Natural killer cell (primary cell): Measurements from ENCODE around the gene IGF2BP1. TPM values are rescaled to one million over a fixed set of nuclear protein-coding genes. Genes with fewer than 3 reads are reported as not detected.
"Not testable (repeated sequence)": the region's sequence is repeated elsewhere in the genome, so short reads cannot be mapped to it uniquely, and the experiment has no call there.

Experiments
- ATAC-seq, 3 donors: fragments of 150-1000 bp in 2 of 3; fragments of 200-7000 bp in 1 of 3; cut with Tn5 transposase; 1 replicate in 1 of 3; 2 replicates in 2 of 3; pipeline ENCODE4 v1.10.0; 2021; ENCODE audit warnings: mild to moderate bottlenecking in 2 of 3, moderate library complexity in 2 of 3
- DNase-seq, 2 donors: peaks; one replicate each; pipeline versions ENCODE4 v3.0.0 to v3.0.0-alpha.2; 2013 to 2021; ENCODE audit warnings: mixed read lengths in 1 of 2
- H3K27ac ChIP-seq: one replicate; pipeline ENCODE4 v1.5.1; 2013; ENCODE audit warnings: mild to moderate bottlenecking, low read length
- H3K27me3 ChIP-seq: one replicate; pipeline ENCODE4 v1.6.1; 2013; ENCODE audit warnings: low read length; ENCODE audit not compliant: control insufficient read depth, insufficient read depth
- H3K36me3 ChIP-seq: one replicate; pipeline ENCODE4 v1.6.1; 2013; ENCODE audit warnings: low read length; ENCODE audit not compliant: control insufficient read depth, insufficient read depth
- H3K4me1 ChIP-seq: one replicate; pipeline ENCODE4 v1.6.1; 2013; ENCODE audit warnings: low read length; ENCODE audit not compliant: control insufficient read depth, insufficient read depth
- H3K4me3 ChIP-seq: one replicate; pipeline ENCODE4 v1.5.1; 2013; ENCODE audit warnings: low read length
- H3K9me3 ChIP-seq: one replicate; pipeline ENCODE4 v1.6.1; 2013; ENCODE audit warnings: low read length; ENCODE audit not compliant: control insufficient read depth, insufficient read depth
- H3K27ac Mint-ChIP-seq, 2 donors: one replicate each; pipeline ENCODE4 v1.8.0; 2022; ENCODE audit warnings: mild to moderate bottlenecking in 2 of 2, mixed read lengths in 2 of 2, moderate library complexity in 1 of 2
- H3K27me3 Mint-ChIP-seq, 2 donors: one replicate each; pipeline ENCODE4 v1.8.0; 2022; ENCODE audit warnings: low read depth in 2 of 2, mixed read lengths in 2 of 2
- H3K36me3 Mint-ChIP-seq: one replicate; pipeline ENCODE4 v1.8.0; 2022; ENCODE audit warnings: mixed read lengths
- H3K4me1 Mint-ChIP-seq, 2 donors: one replicate each; pipeline ENCODE4 v1.8.0; 2022; ENCODE audit warnings: mixed read lengths in 2 of 2
- H3K4me3 Mint-ChIP-seq: one replicate; pipeline ENCODE4 v1.8.0; 2022; ENCODE audit warnings: mild to moderate bottlenecking, moderate library complexity, mixed read lengths
- H3K9me3 Mint-ChIP-seq, 2 donors: one replicate each; pipeline ENCODE4 v1.8.0; 2022; ENCODE audit warnings: mixed read lengths in 2 of 2
- WGBS: methylation state at CpG from one replicate; pipeline ENCODE4 v1.1.7; 2013; ENCODE audit warnings: missing lambda C conversion rate; ENCODE audit not compliant: insufficient coverage; 5-methylcytosine and 5-hydroxymethylcytosine counted together
- intact Hi-C: fragments of 100-400 bp; cut with micrococcal nuclease; formaldehyde crosslinking; loops from one replicate; pipeline ENCODE4 v1.14.2; 2022
- total RNA-seq, 4 donors: library from RNA; stranded (reverse); fragments of 120-200 nt in 1 of 4; gene quantifications; one replicate each; pipeline versions ENCODE4 v1.2.3 to v1.2.4, GENCODE V29; 2013 to 2022
- TF ChIP-seq, protein P1 (sequence below): fragments of 200-600 bp; IDR thresholded peaks from one replicate; pipeline ENCODE4 v1.8.0; 2022; ENCODE audit warnings: antibody characterized with exemption

The IGF2BP1 gene
- total RNA-seq, 3 donors from 2014 or later (not counting 1 experiment from before 2014, with no cell fraction given) = not detected

DNA sequence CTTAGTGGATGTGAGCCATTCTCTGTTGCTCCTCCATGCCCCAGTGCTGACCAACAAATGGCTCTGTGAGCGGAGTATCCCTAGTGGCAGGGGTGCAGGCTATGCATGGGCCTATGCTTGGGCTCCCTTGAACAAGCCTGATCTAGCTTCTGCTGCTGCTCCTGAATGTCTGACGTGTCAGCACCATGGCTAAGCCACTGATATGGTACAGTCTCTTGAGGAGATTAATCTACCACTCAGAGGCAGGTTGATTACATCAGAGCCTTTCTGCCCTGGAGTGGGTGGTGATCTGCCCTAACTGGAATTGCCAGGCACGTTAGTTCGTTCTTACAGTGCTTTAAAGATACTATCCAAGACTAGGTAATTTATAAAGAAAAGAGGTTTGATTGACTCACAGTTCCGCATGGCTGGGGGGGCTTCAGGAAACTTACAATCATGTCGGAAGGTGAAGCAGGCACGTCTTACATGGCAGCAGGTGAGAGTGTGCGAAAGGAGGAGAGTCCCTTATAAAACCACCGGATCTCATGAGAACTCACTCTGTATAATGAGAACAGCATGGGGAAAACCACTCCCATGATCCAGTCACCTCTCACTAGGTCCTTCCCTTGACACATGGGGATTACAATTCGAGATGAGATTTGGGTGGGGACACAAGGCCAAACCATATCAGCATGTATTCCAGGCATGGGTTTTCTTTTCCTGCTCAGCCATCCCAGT is 93.9 kb downstream of the IGF2BP1 start:
- Histone ChIP-seq H3K27me3 (no peaks in the 10 kb centered on the region), H3K36me3 (no peaks in the 10 kb centered on the region), H3K9me3 (no peaks in the 10 kb centered on the region), H3K27ac (no peak overlapping the region), H3K4me1 (peaks cover 29% of the 10 kb centered on the region), H3K4me3 (no peak overlapping the region)
- 83% methylated on average over 8 of the region's 10 CpGs for WGBS
- TF ChIP-seq, protein P1, sequence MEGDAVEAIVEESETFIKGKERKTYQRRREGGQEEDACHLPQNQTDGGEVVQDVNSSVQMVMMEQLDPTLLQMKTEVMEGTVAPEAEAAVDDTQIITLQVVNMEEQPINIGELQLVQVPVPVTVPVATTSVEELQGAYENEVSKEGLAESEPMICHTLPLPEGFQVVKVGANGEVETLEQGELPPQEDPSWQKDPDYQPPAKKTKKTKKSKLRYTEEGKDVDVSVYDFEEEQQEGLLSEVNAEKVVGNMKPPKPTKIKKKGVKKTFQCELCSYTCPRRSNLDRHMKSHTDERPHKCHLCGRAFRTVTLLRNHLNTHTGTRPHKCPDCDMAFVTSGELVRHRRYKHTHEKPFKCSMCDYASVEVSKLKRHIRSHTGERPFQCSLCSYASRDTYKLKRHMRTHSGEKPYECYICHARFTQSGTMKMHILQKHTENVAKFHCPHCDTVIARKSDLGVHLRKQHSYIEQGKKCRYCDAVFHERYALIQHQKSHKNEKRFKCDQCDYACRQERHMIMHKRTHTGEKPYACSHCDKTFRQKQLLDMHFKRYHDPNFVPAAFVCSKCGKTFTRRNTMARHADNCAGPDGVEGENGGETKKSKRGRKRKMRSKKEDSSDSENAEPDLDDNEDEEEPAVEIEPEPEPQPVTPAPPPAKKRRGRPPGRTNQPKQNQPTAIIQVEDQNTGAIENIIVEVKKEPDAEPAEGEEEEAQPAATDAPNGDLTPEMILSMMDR = no peak
- Mint-ChIP-seq H3K4me1 (peaks cover 20% of the 10 kb centered on the region in 2 donors), H3K27ac (no peak overlapping the region), H3K9me3 (no peaks in the 10 kb centered on the region), H3K4me3 (no peak overlapping the region), H3K27me3 (peaks cover 0 to 8% of the 10 kb centered on the region in 2 donors), H3K36me3 (no peaks in the 10 kb centered on the region)
- ATAC-seq = no peak
- intact Hi-C loops = no loop called here
- DNase-seq = no peak

DNA sequence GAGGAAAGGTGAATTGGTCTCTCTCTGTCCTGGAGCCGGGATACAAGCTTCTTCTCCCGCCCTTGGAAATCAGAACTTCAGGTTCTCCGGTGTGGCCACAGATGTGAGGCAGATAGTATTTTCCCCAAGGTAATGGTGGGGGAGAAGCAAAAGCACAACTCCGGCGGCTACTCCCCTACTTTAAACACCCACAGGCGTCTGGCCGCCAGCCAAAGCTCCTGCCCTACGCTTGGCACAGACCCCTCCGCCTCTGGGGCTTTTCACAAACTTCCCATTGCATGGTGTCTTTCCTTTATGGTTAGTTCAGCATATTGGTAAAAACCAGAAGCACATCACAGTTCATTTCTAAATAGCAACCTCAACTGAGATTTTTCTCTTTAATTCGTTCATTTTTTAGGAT is 95.9 kb downstream of the IGF2BP1 start:
- no peak overlapping the region for H3K4me3 Mint-ChIP-seq
- peaks cover 4% of the 10 kb centered on the region in 2 donors for H3K4me1 Mint-ChIP-seq
- no peaks in the 10 kb centered on the region for H3K36me3 Mint-ChIP-seq

DNA sequence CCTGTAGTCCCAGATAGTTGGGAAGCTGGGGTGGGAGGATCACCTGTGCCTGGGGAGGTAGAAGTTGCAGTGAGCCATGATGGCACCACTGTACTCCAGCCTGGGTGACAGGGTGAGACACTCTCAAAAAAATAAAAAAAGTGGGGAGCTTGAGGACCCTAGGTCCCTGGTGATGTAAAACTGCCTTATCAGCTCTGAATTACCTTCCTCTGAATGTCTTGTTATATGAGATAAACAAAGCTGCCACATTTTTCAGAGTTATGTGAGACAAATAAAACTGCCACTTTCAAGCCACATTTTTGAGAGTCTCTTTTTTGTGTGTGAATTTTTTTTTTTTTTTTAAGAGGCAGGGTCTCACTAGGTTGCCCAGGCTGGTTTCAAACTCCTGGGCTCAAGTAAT is 103.4 kb downstream of the IGF2BP1 start:
- Histone ChIP-seq H3K36me3 (no peaks in the 10 kb centered on the region), H3K4me1 (no peaks in the 10 kb centered on the region), H3K27ac (no peak overlapping the region), H3K9me3 (no peaks in the 10 kb centered on the region), H3K27me3 (peaks cover 4% of the 10 kb centered on the region), H3K4me3 (no peak overlapping the region)
- H3K27me3 Mint-ChIP-seq = no peaks in the 10 kb centered on the region
- intact Hi-C loops = no loop called here
- TF ChIP-seq, protein P1 = no peak
- ATAC-seq (no peak), DNase-seq (no peak)
- H3K36me3 Mint-ChIP-seq = no peaks in the 10 kb centered on the region
- no peaks in the 10 kb centered on the region for H3K9me3 Mint-ChIP-seq
- H3K27ac Mint-ChIP-seq = no peak overlapping the region
- H3K4me3 Mint-ChIP-seq = no peak overlapping the region
- no peaks in the 10 kb centered on the region for H3K4me1 Mint-ChIP-seq

More for the DNA sequence above, 95.9 kb downstream of the IGF2BP1 start:
- no peak overlapping the region for H3K27ac ChIP-seq
- 90% methylated on average over 7 of the region's 10 CpGs for WGBS
- ATAC-seq (no peak), DNase-seq (no peak)
- Mint-ChIP-seq H3K27me3 (peaks cover 0 to 8% of the 10 kb centered on the region in 2 donors), H3K27ac (no peak overlapping the region), H3K9me3 (no peaks in the 10 kb centered on the region)
- intact Hi-C loops = no loop called here
- no peaks in the 10 kb centered on the region for H3K27me3 ChIP-seq
- peaks cover 10% of the 10 kb centered on the region for H3K4me1 ChIP-seq
- H3K36me3 ChIP-seq = no peaks in the 10 kb centered on the region
- no peaks in the 10 kb centered on the region for H3K9me3 ChIP-seq
- TF ChIP-seq, protein P1 = no peak
- no peak overlapping the region for H3K4me3 ChIP-seq

DNA sequence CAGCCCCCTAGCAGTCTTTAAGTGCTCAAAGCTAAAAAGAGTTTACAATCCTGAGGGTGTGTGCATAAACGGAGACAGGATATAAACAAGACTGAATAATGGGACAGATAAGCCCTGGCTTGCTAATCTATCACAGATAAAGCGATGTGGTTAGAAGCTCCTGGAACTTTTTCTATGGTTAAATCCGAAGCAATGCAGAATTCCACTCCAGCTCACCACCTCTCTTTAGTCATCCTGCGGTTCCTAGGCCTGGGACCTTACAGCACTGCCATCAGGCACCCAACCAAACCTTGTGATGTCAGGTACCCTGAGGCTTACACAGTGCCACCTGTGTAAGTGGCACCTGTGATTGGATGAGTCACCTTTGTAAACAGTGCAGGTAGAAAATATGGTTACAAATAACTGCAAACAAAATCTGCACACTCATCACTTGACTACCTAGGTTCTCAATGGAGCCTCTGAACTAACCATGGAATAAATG is 103.9 kb downstream of the IGF2BP1 start:
- no peaks in the 10 kb centered on the region for H3K4me1 ChIP-seq
- H3K27ac Mint-ChIP-seq = no peak overlapping the region
- intact Hi-C loops = no loop called here
- no peaks in the 10 kb centered on the region for H3K36me3 Mint-ChIP-seq
- no peak overlapping the region for H3K27ac ChIP-seq
- H3K27me3 Mint-ChIP-seq = no peaks in the 10 kb centered on the region
- H3K4me1 Mint-ChIP-seq = no peaks in the 10 kb centered on the region
- TF ChIP-seq, protein P1 = no peak
- H3K9me3 Mint-ChIP-seq = no peaks in the 10 kb centered on the region
- no peak for DNase-seq
- no peaks in the 10 kb centered on the region for H3K36me3 ChIP-seq
- no peak for ATAC-seq
- no peaks in the 10 kb centered on the region for H3K9me3 ChIP-seq
- no peak overlapping the region for H3K4me3 Mint-ChIP-seq
- WGBS = 93% methylated on average over 4 of the region's 4 CpGs
- H3K27me3 ChIP-seq = peaks cover 5% of the 10 kb centered on the region
- no peak overlapping the region for H3K4me3 ChIP-seq

DNA sequence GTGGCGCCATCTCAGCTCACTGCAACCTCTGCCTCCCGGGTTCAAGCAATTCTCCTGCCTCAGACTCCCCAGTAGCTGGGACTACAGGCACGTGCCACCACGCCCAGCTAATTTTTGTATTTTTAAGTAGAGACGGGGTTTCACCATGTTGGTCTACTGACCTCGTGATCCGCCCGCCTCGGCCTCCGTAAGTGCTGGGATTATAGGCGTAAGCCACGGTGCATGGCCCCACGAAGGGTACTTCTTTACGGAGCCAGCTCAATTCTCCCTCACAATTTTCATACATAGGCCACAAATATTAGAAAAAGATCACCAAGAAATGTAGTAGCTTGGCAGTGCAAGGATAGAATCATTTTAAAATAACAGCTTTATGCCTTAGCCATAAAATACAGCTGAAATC is 106.2 kb downstream of the IGF2BP1 start:
- H3K27ac Mint-ChIP-seq, H3K4me1 ChIP-seq, H3K4me3 ChIP-seq, ATAC-seq, H3K27me3 Mint-ChIP-seq, H3K4me1 Mint-ChIP-seq, H3K9me3 ChIP-seq, H3K36me3 Mint-ChIP-seq, H3K27ac ChIP-seq, DNase-seq, H3K27me3 ChIP-seq, H3K4me3 Mint-ChIP-seq, H3K9me3 Mint-ChIP-seq, H3K36me3 ChIP-seq, intact Hi-C loops: not testable (repeated sequence)
- WGBS = 99% methylated on average over 12 of the region's 14 CpGs
